Loucy (cell line): ENCODE measurements around the gene MYH7B.

ENCODE experiments used
- CTCF ChIP-seq: fragments of 200-600 bp; sonication (generic); conservative IDR thresholded peaks from 2 replicates; pipeline ENCODE4 v1.5.1; 2014; ENCODE audit warnings: mild to moderate bottlenecking, antibody characterized with exemption, low read length
- EZH2phosphoT487 ChIP-seq: fragments of 200-600 bp; IDR thresholded peaks from 2 replicates; pipeline ENCODE4 v1.6.1; 2018; ENCODE audit warnings: antibody characterized with exemption, mild to moderate bottlenecking, moderate library complexity, borderline replicate concordance

- TF ChIP-seq CTCF (no peak), EZH2phosphoT487 (no peak)
These were observed 47.8 kb upstream of the MYH7B start for GRCh38 chr20:34907616-34908469.
